ENCODE measurements around the gene KRTAP9-1.
"Not testable (repeated sequence)": the region's sequence is repeated elsewhere in the genome, so short reads cannot be mapped to it uniquely, and the experiment has no call there.

The KRTAP9-1 gene

DNA sequence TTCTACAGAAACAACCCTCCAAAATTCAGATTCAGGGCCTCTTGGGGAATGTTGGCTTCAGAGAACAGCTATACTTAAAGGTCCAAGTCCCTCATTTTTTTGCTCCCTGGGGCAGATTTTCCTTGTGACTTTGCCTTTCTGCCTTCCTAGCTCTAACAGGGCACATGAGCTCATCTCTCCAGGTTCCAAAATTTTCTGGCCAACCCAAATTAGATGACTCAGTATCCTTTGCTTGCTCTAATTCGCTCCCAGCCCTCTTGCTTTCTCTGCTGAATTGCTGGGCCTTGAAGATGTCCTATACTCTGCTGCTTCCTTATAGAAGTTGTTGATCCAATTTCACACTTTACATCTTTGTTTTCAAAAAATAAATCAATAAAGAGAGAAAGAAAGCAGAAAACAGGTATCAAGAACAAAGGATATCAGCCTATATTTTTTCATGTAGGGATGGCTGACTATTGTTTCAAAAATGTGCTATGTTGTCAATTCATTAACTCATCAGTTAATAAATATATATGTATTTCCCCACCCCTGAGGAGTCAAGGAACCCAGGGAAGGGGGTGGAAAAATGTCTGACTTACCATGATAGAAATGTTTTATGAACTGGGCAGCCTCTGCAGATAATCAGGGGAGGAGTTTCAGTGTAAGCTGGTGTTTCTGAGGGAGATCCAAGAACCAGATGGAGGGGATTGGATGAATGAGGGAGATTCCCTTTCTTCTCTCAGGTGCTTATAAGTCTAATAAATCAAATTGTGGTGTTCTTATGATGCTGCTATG lies 10.7 kb upstream of the KRTAP9-1 start:
- no peak for DNase-seq (ENCODE audit: low spot score)

DNA sequence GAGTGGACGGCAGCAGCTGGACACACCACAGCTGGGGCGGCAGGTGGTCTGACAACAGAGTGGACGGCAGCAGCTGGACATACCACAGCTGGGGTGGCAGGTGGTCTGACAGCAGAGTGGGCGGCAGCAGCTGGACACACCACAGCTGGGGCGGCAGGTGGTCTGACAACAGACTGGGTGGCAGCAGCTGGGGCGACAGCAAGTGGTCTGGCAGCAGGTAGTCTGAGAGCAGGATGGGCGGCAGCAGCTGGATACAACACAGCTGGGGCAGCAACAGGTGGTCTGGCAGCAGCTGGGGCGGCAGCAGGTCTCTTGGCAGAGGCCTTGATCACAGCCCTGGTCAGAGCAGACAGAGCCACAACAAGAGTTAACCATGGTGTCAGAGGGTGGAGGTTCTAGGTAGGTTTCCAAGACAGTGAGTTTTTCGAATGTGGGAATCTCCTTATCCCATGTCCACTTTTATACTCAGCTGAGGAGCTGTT lies 5.2 kb upstream of the KRTAP9-1 start, which contains the start of gene KRTAP4-1:
Gene KRTAP4-1, minus strand, starts transcription at position 432 of the 482 bp plus-strand sequence. Its CDS starts 57 bp downstream, at position 375.
- no peak for DNase-seq (ENCODE audit: low spot score)

DNA sequence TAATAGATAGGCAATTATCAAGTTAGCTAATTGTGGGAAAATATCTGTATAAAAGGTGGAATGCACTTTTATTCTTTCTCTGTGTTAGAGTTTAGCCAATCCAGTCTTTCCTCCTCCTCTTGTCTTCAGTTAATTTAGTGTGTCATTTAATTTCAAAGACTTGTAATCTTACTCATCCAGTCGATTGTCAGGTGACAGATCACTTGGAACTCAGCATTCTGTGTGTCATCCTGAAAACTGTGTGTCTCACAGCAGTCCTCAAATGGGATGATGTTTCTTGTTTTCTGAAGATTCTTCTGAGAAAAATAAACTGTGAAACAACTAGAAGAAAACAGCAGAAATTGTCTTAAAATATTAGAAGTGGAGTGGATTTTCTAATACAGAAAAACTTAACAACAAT lies 4.7 kb upstream of the KRTAP9-1 start:
- no peak for DNase-seq (ENCODE audit: low spot score)

GRCh38 chr17:41186872-41187271 lies 2.8 kb upstream of the KRTAP9-1 start:
- DNase-seq (ENCODE audit: low spot score) = no peak

- no peak for DNase-seq (ENCODE audit: low spot score)
Observed at GRCh38 chr17:41190328-41190727, 641 bp downstream of the KRTAP9-1 start.

DNA sequence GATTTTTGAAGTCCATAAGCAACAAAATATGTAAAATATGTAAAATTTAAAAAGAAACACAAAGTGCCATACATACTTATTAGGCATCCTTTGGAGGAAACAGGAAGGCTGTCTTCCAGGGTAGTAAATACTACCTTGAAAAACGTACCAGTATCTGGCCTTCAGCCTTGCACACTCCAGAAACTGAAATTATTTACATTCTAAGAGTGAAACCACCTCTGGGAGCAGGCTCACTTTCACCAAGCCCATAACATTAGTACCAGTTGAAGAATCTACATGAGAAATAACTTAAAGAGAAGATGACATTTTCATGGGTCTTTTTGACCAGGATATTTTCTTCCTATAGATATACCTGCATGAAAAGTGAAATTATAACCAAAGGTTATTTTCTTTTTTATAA lies 6.4 kb downstream of the KRTAP9-1 start:
- DNase-seq (ENCODE audit: low spot score) = no peak

- no peak for DNase-seq (ENCODE audit: low spot score)
Observed at GRCh38 chr17:41199421-41200078, 9.9 kb downstream of the KRTAP9-1 start.

DNA sequence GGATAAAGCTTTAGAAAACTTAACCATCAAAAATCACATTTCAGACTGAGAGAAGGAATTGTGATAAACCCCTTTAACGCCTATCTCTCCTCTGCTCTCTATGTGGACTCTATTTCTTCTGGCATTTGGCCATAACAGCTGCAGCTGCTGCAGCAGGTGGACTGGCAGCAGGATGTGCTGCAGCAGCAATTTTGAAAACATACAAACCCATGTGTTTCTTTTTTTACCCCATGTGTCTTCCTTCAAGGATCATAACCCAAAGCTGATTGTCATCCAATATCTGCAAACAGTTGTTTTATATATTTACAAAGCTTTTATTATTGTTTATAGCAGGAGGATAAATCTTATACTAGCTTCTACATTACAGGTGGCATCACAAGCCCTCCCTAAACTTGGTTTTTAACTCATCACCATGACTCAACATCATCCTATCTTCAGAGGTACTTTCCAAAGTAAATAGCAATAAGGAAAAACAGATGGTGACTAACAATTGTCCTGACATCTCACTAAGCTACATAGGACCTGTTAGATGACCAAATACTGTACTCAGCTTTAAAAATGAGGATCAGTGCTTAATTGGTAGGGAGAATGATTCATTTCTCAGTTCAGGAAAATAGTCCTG lies 22.3 kb downstream of the KRTAP9-1 start:
- DNase-seq (ENCODE audit: low spot score) = no peak

DNA sequence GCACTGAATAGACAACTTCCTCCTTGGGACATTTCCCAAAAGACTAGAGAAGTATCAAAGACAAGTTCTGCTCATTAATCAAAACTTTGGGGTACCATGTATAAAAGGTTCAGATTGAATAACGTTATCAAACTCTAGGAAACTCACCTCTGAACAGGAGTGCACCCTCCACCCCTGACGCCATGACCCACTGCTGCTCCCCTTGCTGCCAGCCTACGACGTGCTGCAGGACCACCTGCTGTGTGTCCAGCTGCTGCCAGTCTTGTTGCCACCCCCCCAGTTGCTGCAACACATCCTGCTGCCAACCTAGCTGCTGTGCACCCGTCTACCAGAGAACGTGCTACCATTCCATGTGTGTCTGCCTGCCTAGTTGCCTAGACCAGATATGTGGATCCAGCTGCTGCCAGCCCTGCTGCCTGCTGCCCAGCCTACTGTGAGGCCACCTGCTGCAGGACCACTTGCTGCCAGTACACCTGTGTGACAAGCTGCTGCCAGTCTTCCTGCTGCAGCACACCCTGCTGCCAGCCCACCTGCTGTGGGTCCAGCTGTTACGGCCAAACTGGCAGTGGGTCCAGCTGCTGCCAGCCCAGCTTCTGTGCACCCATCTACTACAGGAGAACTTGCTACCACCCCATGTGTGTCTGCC lies 23.0 kb downstream of the KRTAP9-1 start:
- no peak for DNase-seq (ENCODE audit: low spot score)

DNA sequence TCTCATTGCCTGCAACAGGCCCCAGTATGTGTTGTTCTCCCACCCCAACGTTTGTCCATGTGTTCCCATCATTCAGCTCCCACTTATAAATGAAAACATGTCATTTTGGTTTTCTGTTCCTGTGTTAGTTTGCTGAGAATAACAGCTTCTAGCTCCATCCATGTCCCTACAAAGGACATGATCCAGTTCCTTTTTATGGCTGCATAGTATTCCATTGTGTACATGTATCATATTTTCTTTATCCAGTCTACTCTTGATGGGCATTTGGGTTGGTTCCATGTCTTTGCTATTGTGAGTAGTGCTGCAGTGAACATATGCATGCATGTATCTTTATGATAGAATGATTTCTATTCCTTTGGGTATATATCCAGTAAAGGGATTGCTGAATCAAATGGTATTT lies 26.0 kb downstream of the KRTAP9-1 start:
- DNase-seq (ENCODE audit: low spot score) = no peak

DNA sequence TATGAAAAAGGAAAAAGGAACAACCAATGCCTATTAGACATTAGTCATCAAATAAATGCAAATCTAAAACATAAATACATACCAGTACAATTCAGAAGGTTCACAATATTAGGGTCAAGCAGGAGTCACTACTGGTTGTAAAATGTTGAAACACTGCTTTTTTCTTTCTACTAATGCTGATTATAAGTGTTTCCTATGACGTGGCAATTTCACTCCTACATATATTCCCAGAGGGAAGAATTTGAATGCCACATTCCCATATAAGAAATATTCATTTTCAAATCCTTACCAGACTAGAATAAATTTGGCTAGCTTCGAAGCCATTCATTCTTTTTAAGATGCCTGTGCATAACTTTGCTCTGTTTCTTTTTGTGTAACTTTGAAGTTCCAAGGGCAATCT lies 34.1 kb downstream of the KRTAP9-1 start:
- DNase-seq (ENCODE audit: low spot score) = no peak

DNA sequence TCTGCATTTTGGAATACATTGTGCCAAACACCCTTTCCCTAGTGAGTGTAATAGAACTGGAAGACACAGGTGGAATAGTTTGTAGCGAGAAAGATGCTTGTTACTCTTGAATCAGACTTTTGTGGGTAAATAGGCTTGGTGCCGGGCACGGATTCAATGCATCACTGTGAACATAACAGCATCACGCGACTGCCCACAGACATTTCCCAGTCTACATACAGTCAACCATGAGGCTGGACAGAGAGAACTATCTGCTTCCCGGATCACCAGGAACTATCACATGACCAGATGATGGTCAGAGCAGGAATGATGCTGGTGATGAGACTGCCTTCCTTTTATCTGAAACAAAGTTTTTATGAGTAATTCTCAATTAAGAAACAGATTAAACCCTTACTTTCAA lies 36.4 kb downstream of the KRTAP9-1 start:
- DNase-seq (ENCODE audit: low spot score) = no peak

DNA sequence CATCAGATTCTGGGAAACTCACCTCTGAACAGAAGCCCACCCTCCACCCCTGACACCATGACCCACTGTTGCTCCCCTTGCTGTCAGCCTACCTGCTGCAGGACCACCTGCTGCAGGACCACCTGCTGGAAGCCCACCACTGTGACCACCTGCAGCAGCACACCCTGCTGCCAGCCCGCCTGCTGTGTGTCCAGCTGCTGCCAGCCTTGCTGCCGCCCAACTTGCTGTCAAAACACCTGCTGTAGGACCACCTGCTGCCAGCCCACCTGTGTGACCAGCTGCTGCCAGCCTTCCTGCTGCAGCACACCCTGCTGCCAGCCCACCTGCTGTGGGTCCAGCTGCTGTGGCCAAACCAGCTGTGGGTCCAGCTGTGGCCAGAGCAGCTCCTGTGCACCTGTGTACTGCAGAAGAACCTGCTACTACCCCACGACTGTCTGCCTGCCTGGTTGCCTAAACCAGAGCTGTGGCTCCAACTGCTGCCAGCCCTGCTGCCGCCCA lies 37.0 kb downstream of the KRTAP9-1 start, which contains the start of gene KRTAP9-2:
Gene KRTAP9-2, plus strand, starts transcription at position 51 of the 498 bp plus-strand sequence. Its CDS starts 7 bp downstream, at position 58.
- DNase-seq (ENCODE audit: low spot score) = not testable (repeated sequence)

DNA sequence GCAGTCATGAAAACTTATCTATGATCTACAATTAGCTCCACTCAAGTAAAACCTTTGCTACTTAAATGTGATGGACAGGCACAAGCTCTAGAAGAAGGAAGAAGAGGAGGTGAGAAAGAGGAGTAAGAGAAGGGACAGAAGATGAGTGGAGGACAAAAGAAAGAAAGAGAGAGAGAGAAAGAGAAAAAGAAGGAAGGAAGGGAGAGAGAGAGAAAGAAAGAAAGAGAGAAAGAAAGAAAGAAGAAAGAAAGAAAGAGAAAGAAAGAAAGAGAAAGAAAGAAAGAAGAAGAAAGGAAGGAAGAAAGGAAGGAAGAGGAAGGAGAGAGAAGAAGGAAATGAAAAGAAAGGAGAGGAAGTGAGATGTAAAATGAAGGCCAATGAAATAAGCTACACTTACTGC lies 40.4 kb downstream of the KRTAP9-1 start:
- no peak for DNase-seq (ENCODE audit: low spot score)

DNA sequence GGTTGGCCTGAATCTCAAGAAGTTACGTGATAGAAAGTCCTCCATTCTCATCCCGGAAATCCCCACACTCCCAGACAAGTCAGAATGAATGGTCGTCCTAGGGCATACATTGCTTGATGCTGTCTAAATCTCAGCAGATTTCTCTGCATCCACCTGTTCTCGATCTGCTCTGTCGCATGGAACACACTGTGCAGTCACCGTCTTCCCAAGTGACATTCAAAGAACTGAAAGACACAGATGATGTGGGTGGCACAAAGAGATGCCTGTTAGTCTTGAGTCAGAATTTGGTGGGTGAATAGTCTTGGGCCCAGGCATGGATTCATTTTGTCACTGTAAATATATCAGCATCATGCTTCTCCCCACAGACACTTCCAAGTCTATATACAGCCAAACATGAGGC lies 42.0 kb downstream of the KRTAP9-1 start:
- DNase-seq (ENCODE audit: low spot score) = no peak

- DNase-seq (ENCODE audit: low spot score) = not testable (repeated sequence)
Observed at GRCh38 chr17:41232399-41233105, 42.9 kb downstream of the KRTAP9-1 start, which contains the start of gene KRTAP9-3. Gene KRTAP9-3 (plus strand): TSS chr17:41232449. CDS start chr17:41232502, 53 bp downstream.

GRCh38 chr17:41237116-41237515 lies 47.4 kb downstream of the KRTAP9-1 start:
- DNase-seq (ENCODE audit: low spot score) = not testable (repeated sequence)

GRCh38 chr17:41237949-41238437 lies 48.3 kb downstream of the KRTAP9-1 start, which contains the start of gene KRTAP9-8:
Gene KRTAP9-8 (plus strand): TSS chr17:41237999. CDS start chr17:41238052, 53 bp downstream.
- not testable (repeated sequence) for DNase-seq (ENCODE audit: low spot score)

Measured in iPS-NIHi11 (cell line).